WTC11 (cell line): ENCODE results near the gene ZKSCAN7.
"Not testable (repeated sequence)": the region's sequence is repeated elsewhere in the genome, so short reads cannot be mapped to it uniquely, and the experiment has no call there.

Experiments used
- PRDM15 ChIP-seq: sonication (generic); formaldehyde crosslinking; IDR thresholded peaks from 2 replicates; pipeline ENCODE4 v1.8.0; 2022; ENCODE audit warnings: missing genetic modification reagents
- SMAD4 ChIP-seq: sonication (generic); formaldehyde crosslinking; IDR thresholded peaks from 2 replicates; pipeline ENCODE4 v1.8.0; 2022; ENCODE audit warnings: mild to moderate bottlenecking, missing genetic modification reagents

DNA sequence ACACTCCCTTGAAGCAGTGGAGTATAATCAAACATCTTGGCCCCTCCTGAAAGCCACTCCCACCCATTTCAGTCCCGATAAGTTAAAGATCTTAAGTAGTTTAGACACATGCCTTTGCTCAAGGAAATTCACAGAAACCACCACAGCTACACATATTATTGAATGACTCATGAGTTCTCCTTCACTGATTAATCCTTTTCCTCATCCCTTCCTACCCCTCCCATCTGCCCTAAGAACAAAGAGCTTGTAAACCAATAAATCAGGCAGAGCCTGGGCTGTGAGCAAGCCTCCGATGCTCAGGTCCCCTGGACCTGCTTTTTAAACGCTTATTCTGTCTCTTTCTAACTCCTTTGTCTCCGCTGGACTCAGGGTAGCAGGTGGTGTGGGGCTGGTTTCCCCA lies 20.3 kb upstream of the ZKSCAN7 start:
- TF ChIP-seq SMAD4; PRDM15 (CRISPR knock-in tag): not testable (repeated sequence)
